HCT116 (cell line): ENCODE results near the gene NTSR2. TPM values are rescaled to one million over a fixed set of nuclear protein-coding genes. Genes with fewer than 3 reads are reported as not detected.

ENCODE experiments used
- ATAC-seq: fragments of 200-7000 bp; cut with Tn5 transposase; 2 replicates; pipeline ENCODE4 v1.9.1; 2020; ENCODE audit warnings: mild to moderate bottlenecking, moderate library complexity
- BruUV-seq: library from RNA; stranded (reverse); fragments of 400-500 nt; replicated peaks from 2 replicates; lab custom pipeline; 2021; lab: Mats Ljungman, UMichigan
- CTCF ChIA-PET: fragments of 300-600 bp; sonication (Branson Sonifier 250); formaldehyde crosslinking; loops from one replicate; lab custom pipeline; 2021; ENCODE audit warnings: antibody characterized with exemption; lab: Charles Lee
- POLR2A ChIA-PET: fragments of 300-600, 350-600 bp; sonication (Branson Sonifier 250); formaldehyde crosslinking; loops from one replicate; lab custom pipeline; 2021; ENCODE audit warnings: antibody characterized with exemption; lab: Charles Lee
- RAD21 ChIA-PET, 2 experiments: fragments of 300-600 bp; sonication (Branson Sonifier 250); formaldehyde crosslinking; loops; one replicate each; lab custom pipeline; 2023; ENCODE audit warnings: low total read pairs in 2 of 2; ENCODE audit not compliant: uncharacterized antibody in 2 of 2, unreplicated experiment in 2 of 2, low non-redundant PET in 1 of 2; lab: Charles Lee
- DNase-seq: peaks from one replicate; pipeline ENCODE4 v3.0.0-alpha.2; 2010; ENCODE audit warnings: low read depth, low spot score
- H2AFZ ChIP-seq: fragments of 200-600 bp; shearing (Covaris generic), sonication (generic); 2 replicates; pipeline ENCODE4 v1.6.1; 2017; ENCODE audit warnings: low read depth, mixed run types, mixed read lengths, antibody characterized with exemption, low read length; ENCODE audit not compliant: poor library complexity, severe bottlenecking
- H3K27ac ChIP-seq: 2 replicates; pipeline ENCODE4 v1.5.1; 2012; ENCODE audit warnings: low read depth, low read length
- H3K27me3 ChIP-seq: fragments of 200-600 bp; sonication (generic); 2 replicates; pipeline ENCODE4 v1.6.1; 2016; ENCODE audit warnings: mixed run types, low read length, mixed read lengths; ENCODE audit not compliant: insufficient read depth
- H3K36me3 ChIP-seq, 2 experiments: fragments of 200-500 bp in 1 of 2; fragments of 200-600 bp in 1 of 2; sonication (Bioruptor generic) in 1 of 2; sonication (generic) in 1 of 2; 2 replicates each; pipeline versions ENCODE4 v1.5.1 to v1.6.1; 2014 to 2016; ENCODE audit warnings: low read length in 2 of 2, inconsistent platforms in 1 of 2, mixed read lengths in 1 of 2, mixed run types in 1 of 2; ENCODE audit not compliant: insufficient read depth in 2 of 2, control insufficient read depth in 1 of 2
- H3K4me1 ChIP-seq, 2 experiments: fragments of 200-600 bp in 1 of 2; sonication (generic) in 1 of 2; 2 replicates each; pipeline versions ENCODE4 v1.5.1 to v1.6.1; 2012 to 2017; ENCODE audit warnings: low read length in 2 of 2, inconsistent platforms in 1 of 2, mild to moderate bottlenecking in 1 of 2, mixed read lengths in 1 of 2, mixed run types in 1 of 2, moderate library complexity in 1 of 2; ENCODE audit not compliant: insufficient read depth in 2 of 2, control insufficient read depth in 1 of 2
- H3K4me2 ChIP-seq: fragments of 200-600 bp; sonication (generic); 2 replicates; pipeline ENCODE4 v1.6.1; 2017; ENCODE audit warnings: mixed run types, low read length, mixed read lengths
- H3K4me3 ChIP-seq, 2 experiments: fragments of 200-600 bp in 1 of 2; sonication (generic) in 1 of 2; replicated peaks in 1 of 2; 2 replicates each; pipeline ENCODE4 v1.5.1; 2011 to 2016; ENCODE audit warnings: low read length in 2 of 2, control low read depth in 1 of 2, low read depth in 1 of 2, mild to moderate bottlenecking in 1 of 2, mixed read lengths in 1 of 2, mixed run types in 1 of 2
- H3K79me2 ChIP-seq: fragments of 200-600 bp; sonication (generic); 2 replicates; pipeline ENCODE4 v1.6.1; 2017; ENCODE audit warnings: mild to moderate bottlenecking, mixed run types, low read length, moderate library complexity, mixed read lengths; ENCODE audit not compliant: insufficient read depth
- H3K9ac ChIP-seq: fragments of 200-600 bp; sonication (generic); 2 replicates; pipeline ENCODE4 v1.6.1; 2016; ENCODE audit warnings: low read length, mixed read lengths
- H3K9me2 ChIP-seq: fragments of 200-600 bp; sonication (generic), shearing (Covaris generic); 2 replicates; pipeline ENCODE4 v1.6.1; 2017; ENCODE audit warnings: mixed run types, mild to moderate bottlenecking, moderate library complexity; ENCODE audit not compliant: insufficient read depth
- H3K9me3 ChIP-seq, 2 experiments: fragments of 200-500 bp in 1 of 2; fragments of 200-600 bp in 1 of 2; sonication (Bioruptor generic) in 1 of 2; sonication (generic) in 1 of 2; 2 replicates each; pipeline ENCODE4 v1.6.1; 2014 to 2017; ENCODE audit warnings: low read length in 2 of 2, mixed read lengths in 2 of 2, inconsistent platforms in 1 of 2, low read depth in 1 of 2, mild to moderate bottlenecking in 1 of 2, mixed run types in 1 of 2, moderate library complexity in 1 of 2; ENCODE audit not compliant: control insufficient read depth in 1 of 2, insufficient read depth in 1 of 2
- H4K20me1 ChIP-seq: fragments of 200-600 bp; sonication (generic), shearing (Covaris generic); 2 replicates; pipeline ENCODE4 v1.6.1; 2017; ENCODE audit warnings: mixed run types, mild to moderate bottlenecking, moderate library complexity; ENCODE audit not compliant: insufficient read depth
- CBX3 ChIP-seq: IDR thresholded peaks from 2 replicates; pipeline ENCODE4 v1.6.1; 2012; ENCODE audit warnings: low read depth
- CEBPB ChIP-seq: IDR thresholded peaks from 2 replicates; pipeline ENCODE4 v1.6.1; 2012; ENCODE audit warnings: low read depth
- EGR1 ChIP-seq: IDR thresholded peaks from 2 replicates; pipeline ENCODE4 v1.6.1; 2012; ENCODE audit warnings: low read depth
- EZH2 ChIP-seq: fragments of 200-600 bp; sonication (generic); IDR thresholded peaks from 2 replicates; pipeline ENCODE4 v1.6.1; 2017; ENCODE audit warnings: antibody characterized with exemption, mixed run types
- EZH2phosphoT487 ChIP-seq: fragments of 200-600 bp; IDR thresholded peaks from 2 replicates; pipeline ENCODE4 v1.6.1; 2018; ENCODE audit warnings: antibody characterized with exemption, borderline replicate concordance
- FOSL1 ChIP-seq: IDR thresholded peaks from 2 replicates; pipeline ENCODE4 v1.6.1; 2012; ENCODE audit warnings: low read depth
- POLR2A ChIP-seq: IDR thresholded peaks from 2 replicates; pipeline ENCODE4 v1.7.0; 2011; ENCODE audit warnings: borderline replicate concordance; ENCODE audit not compliant: insufficient read depth, insufficient read length; ENCODE audit errors: extremely low read depth
- POLR2AphosphoS5 ChIP-seq: IDR thresholded peaks from 2 replicates; pipeline ENCODE4 v1.6.1; 2011; ENCODE audit warnings: mild to moderate bottlenecking, low read depth, low read length, moderate library complexity
- RAD21 ChIP-seq: IDR thresholded peaks from 2 replicates; pipeline ENCODE4 v1.6.1; 2012; ENCODE audit warnings: low read depth, mild to moderate bottlenecking
- TCF7L2 ChIP-seq: IDR thresholded peaks from 2 replicates; pipeline ENCODE4 v1.7.0; 2011; ENCODE audit warnings: borderline replicate concordance, inconsistent platforms; ENCODE audit not compliant: insufficient read depth, insufficient read length; ENCODE audit errors: extremely low read depth
- ZBTB33 ChIP-seq: IDR thresholded peaks from 2 replicates; pipeline ENCODE4 v1.6.1; 2011; ENCODE audit warnings: mild to moderate bottlenecking, low read length, moderate library complexity; ENCODE audit not compliant: insufficient replicate concordance; ENCODE audit errors: extremely low read depth
- ZFX ChIP-seq: fragments of 450-650 bp; IDR thresholded peaks from 2 replicates; pipeline ENCODE4 v1.6.1; 2017
- ZNF274 ChIP-seq: fragments of 200-500 bp; sonication (Bioruptor generic); IDR thresholded peaks from 2 replicates; pipeline ENCODE4 v1.6.1; 2014; ENCODE audit warnings: mild to moderate bottlenecking, low read depth, low read length, inconsistent platforms
- intact Hi-C: fragments of 100-400 bp; cut with micrococcal nuclease; formaldehyde crosslinking; loops from 2 replicates; pipeline ENCODE4 v1.10.0; 2022
- total RNA-seq: library from RNA; stranded (reverse); gene quantifications from one replicate; pipeline ENCODE4 v1.2.1, GENCODE V29; 2021; ENCODE audit not compliant: unreplicated experiment

Gene NTSR2
- total RNA-seq, 1 experiment from 2014 or later, result not detected

GRCh38 chr2:11701751-11702301 is 31.8 kb upstream of the NTSR2 start:
- no peak overlapping the region for H3K4me2 ChIP-seq
- ATAC-seq, result no peak
- no peak overlapping the region for H2AFZ ChIP-seq
- no peak overlapping the region for H3K27ac ChIP-seq
- no peak for TF ChIP-seq EZH2phosphoT487
- TF ChIP-seq EZH2, result no peak
- no peak for TF ChIP-seq ZFX
- TF ChIP-seq POLR2A, result no peak
- no peak for TF ChIP-seq TCF7L2
- no peak for TF ChIP-seq ZNF274
- no peak for TF ChIP-seq EGR1
- TF ChIP-seq FOSL1, result no peak
- TF ChIP-seq CBX3, result no peak
- no peak for TF ChIP-seq POLR2AphosphoS5
- TF ChIP-seq ZBTB33, result no peak
- no peak for TF ChIP-seq CEBPB
- TF ChIP-seq RAD21, result no peak
- no peaks in the 10 kb centered on the region for H3K9me3 ChIP-seq
- H3K4me1 ChIP-seq, result peaks cover 4 to 17% of the 10 kb centered on the region in 2 experiments; a peak in 3 of 4 replicates
- no peak overlapping the region for H3K4me3 ChIP-seq
- CTCF ChIA-PET, result no interaction called here
- POLR2A ChIA-PET, result no interaction called here
- RAD21 ChIA-PET, result no interaction called here
- DNase-seq, result no peak
- BruUV-seq, result no TSS peak
- H4K20me1 ChIP-seq, result no peaks in the 10 kb centered on the region
- H3K9ac ChIP-seq, result no peak overlapping the region
- H3K79me2 ChIP-seq, result no peaks in the 10 kb centered on the region
- H3K36me3 ChIP-seq, result no peaks in the 10 kb centered on the region
- H3K9me2 ChIP-seq, result no peaks in the 10 kb centered on the region
- intact Hi-C loops, result no loop called here
- no peaks in the 10 kb centered on the region for H3K27me3 ChIP-seq
